GM10847 (cell line): ENCODE data around the gene SPECC1.

Source experiments
- POLR2A ChIP-seq: IDR thresholded peaks from 2 replicates; pipeline ENCODE4 v1.6.1; 2011; ENCODE audit not compliant: insufficient read length; ENCODE audit errors: extremely low read depth

The SPECC1 gene

DNA sequence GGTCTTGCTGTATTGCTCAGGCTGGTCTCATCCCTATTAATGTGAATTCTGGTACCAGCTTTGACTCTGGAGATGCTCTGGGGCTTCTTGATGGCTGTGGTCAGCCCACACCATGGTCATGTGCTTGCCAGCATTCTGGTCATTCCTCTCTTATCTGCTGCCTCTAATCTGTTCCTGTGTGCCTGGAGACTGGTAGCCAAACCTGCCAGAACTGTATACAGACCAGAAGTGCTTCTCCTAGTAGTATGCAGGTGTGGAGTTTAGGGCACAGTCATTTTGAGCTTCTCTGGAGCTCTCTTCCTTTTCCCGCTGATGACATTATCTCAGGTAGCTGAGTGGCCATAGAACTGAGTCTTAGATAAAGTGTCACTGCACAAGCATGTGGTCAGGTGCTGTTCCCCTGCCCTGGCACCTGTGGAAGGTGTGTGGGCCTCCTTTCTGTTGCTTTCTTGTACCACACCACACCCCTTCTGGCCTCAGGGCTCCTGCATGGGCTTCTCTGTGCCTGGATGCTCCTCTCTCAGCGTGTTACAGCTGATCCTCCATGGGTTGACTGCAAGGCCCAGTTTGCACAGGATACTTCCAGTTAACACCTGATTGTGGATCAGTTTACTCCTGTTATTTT is 162.7 kb downstream of the SPECC1 start:
- no peak for TF ChIP-seq POLR2A

DNA sequence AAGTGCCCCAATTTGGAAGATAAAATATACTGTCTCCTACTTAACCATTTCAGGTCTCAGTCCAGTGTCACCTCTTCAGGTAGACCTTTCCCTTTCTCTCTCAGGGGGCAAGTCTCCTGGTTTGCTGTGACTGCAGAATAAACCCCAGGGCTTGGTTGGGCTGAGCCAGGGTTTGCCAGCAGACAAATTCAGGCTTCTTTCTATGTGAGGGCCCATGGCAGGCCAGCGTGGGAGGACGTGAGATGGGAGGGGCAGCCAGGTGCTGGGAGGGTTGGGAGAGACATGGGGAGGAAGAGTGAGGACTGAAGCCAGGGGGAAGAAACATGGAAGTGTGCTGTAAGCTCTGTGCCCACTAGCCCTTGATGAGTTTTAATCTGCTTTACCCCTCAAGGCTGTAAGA is 163.2 kb downstream of the SPECC1 start:
- TF ChIP-seq POLR2A: no peak

DNA sequence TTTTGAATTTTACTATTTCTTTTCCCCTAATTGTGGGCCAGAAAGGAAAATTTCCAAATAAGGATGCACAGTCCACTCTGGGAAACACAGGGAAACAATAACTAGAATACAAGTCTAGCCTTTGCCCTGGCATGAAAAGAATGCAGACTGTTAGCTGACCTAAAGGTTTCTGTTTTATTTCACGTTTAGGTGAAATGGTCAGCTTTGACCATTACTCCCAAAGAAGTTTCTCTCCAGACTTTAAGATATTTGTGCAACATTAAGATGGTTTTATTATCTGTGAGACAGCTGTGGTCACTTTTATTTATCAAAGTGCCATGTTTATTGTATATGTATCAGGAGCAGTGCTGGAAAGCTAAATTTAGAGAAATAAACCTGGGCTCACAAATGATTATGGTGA is 163.9 kb downstream of the SPECC1 start:
- no peak for TF ChIP-seq POLR2A

DNA sequence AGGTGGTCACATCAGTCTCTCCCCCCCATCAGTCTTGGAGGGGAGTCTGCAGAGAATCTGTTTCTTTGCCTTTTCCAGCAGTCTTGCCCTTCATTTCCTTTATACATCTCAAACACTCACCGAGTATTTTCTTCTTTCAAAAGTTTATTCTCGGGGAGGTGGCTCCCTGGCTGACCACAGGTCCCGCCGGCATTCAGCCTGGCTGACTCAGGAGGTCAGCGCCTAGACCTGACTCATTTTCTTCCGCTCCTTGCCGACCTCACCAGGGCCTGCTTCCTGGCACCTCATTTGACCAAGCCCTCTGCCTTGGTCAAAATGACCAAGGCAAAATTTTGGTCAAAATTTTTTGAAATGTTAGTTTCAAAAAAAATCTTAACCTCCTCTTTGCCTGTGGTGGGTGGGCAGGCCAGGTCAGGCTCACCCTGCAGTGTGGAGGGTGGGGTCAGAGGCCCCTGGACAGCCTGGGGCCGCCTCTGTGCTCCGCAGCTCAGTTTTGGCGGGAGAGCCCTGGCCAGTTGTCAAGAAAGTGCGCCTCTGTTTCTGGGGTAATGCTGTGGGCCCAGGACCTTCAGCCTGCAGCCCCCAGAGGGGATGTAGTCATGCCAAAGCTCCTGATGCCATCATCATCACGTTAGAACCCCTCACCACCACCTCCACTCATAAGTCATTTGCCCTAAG is 165.6 kb downstream of the SPECC1 start:
- TF ChIP-seq POLR2A: no peak

DNA sequence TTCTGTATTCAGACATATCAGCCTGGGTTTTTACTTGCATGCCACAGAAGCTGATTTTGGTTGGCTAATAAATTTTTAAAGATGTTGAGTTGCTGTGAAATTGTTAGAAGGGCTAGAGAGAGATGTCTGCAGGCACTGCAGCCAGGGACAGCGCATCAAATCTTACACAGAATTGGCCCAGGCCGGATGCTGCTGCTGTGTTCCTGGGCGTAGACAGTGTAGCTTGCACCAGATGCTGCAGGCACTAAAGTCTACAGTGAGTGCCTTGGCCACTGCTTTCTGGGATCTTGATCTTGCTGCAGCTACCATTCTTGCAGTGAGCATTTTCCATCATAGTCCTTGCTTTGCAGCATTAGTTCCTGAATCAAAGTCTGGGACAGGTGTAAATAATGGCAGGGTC is 169.9 kb downstream of the SPECC1 start:
- TF ChIP-seq POLR2A: no peak

DNA sequence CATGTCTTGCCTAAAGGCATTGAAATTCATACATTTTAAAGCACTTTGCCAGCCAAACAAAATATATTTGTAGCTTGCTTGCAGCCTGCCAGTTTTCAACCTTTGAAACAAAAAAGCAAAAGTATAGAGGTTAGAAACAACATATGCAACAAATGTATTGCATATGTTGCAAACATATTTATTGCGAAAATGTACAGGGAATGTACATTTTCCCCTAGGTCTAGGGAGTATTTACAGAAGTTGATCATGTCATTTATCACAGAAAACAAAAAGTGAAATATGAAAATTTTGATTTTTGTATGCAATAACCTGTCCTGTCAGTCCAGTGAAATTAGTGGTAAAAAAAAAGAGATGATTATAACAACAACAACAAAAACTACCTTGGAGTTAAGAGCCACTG is 171.5 kb downstream of the SPECC1 start:
- TF ChIP-seq POLR2A: no peak

DNA sequence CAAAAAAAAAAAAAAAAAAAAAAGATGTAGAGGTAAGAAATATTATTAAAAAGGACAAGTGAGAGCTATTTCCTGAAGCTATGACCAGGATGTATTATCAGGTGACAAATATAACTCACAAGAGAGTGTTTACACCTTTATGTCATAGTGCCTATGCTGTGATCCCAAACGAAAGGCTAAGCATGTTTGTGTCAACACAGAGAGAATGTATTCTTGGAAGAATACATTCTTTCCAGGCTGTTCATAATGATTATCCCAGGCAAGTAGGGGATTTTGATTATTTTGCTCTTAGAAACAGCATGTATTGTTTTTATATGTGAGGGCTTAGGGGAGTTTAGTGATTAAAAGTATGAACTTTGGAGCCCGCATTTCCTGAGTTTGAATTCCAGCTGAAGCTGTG is 175.0 kb downstream of the SPECC1 start:
- TF ChIP-seq POLR2A: no peak

DNA sequence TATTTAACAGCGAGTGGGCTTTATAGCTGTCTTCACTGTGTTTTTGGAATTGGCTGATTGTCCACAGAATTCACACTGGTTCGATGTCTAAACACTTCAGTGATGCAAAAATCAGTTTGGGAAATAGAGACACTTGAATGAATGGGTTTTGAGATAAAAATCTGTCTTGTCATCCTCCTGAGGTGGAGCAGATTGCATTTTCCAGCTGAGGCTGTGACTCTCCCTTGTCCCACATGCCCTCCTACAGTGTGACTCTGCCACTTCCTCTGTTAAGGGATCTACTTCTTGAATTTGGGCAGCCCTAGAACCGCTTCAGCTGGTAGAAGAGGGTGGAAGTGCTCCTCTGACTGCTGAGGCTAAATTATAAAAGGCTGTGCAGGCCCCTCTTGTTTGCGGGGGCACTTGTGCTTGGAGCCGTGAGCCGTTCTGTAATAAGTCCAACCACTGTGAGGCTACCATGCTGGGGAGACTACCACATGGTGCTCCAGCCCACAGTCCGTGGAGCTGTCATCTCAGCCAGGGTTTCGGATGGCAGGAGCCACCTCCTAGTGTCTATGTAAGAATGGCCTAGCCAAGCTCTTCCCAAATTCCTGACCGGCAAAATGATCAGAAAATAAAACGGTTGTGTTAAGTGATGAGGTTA is 175.9 kb downstream of the SPECC1 start:
- TF ChIP-seq POLR2A: no peak

DNA sequence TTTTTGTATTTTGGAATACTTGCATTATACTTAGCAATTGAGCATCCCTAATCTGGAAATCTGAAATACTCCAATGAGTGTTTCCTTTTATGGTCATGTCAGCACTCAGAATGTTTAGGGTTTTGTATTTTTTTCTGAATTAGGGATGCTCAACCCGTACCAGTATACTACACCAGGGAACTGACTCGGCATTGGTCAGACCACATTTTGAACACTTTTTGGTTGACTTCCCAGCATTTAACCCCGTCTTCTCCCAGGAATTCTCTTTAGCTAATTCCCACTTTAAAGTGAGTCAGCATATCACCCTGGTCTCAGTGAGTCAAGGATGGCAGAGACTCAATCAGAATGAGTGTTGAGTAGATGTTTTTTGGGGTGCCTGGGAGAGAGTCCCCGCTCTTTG is 177.9 kb downstream of the SPECC1 start:
- no peak for TF ChIP-seq POLR2A

DNA sequence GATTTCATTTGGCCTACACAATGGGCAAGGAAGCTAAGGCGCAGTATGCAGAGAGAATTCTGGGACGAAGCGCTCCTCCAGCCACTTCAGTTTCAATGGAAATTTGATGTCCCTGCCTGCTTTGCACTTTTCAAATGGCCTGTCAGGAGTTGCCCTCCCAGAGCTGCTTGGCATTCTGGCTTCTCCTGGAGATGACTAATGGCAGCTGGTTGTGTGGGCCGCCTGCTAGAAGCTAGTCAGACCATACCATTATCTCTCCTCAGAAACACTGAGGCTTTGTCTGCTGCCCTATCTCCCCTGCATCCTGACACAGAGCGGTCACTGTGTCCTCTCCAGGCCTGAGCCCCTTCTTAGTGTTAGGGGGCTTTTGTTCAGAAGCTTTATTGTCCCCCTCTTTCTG is 180.1 kb downstream of the SPECC1 start:
- TF ChIP-seq POLR2A: no peak

DNA sequence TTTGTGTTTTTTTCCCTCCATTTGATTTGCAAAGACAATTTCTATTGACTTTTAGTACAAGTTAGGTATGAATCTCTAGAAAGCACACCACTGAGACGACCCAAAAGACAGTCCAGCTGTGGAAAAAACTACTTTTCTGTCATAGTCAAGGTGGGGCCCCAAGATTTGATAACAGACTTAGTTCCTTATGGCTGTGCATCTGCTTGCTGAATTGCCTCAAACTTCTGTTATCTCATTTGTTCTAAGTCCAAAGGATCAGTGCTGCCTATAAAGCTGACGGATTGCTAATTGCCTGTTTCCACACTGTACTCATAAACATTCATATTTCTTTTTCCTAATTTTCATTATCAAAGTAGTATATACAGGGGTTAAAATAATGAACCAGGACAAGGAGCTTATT is 180.8 kb downstream of the SPECC1 start:
- TF ChIP-seq POLR2A: no peak

DNA sequence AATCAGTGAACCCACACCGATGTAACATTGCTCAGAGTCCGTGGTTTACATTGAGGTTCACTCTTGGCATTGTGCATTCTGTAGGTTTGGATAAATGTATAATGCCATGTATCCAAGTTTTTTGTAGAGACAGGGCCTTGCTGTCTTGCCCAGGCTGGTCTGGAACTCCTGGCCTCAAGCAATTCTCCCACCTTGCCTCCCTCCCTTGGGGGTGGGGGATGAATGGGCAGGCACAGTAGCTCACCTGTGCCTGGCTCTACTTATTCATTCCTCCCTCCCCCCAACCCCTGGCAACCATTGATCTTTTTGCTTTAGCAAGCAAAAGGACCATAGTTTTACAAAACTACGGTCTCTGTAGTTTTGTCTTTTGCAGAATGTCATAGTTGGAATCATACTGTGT is 181.4 kb downstream of the SPECC1 start:
- TF ChIP-seq POLR2A: no peak

DNA sequence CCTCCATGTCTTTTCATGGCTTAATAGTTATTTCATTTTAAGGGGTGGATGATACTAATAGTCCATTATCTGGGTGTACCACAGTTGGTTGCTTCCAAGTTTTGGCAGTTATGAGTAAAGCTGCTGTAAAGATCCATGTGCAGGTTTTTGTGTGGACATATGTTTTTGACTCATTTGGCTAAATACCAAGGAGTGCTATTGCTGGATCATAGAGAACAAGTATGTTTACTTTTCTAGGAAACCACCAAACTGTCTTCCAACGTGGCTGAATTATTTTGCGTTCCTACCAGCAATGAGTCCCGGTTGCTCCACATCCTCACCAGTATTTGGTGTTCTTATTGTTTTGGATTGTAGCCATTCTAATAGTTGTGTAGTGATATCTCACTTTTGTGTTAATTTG is 181.9 kb downstream of the SPECC1 start:
- no peak for TF ChIP-seq POLR2A

DNA sequence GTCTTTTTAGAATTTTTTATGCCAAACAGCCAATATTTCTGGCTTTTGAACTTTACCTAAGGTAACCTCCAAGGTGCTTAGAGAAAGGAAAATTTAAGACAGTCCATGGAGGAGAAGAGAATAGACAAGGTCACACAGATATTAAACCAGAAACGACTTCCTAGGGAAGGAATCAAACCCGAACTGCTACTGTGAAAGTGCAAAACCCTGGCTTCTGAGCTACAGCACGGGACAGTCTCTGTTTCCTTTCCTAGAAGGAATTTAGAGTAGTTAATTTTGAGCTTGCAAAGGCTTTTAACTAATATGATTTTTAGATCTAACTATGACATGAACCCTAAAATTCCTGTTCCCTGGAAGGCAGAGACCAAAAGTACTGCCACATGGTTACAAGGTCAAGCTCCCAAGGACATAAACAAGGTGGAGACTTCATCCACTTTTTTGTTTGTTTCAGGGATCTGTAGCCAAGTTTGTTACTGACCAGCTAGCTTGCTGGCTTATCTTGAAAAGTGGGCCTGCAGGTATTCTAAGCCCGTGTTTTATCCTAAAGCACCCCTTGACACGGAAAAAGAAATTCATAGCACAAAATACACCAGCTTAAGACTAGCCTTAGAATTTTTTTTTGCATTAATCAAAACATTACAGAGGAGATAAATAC is 188.2 kb downstream of the SPECC1 start:
- no peak for TF ChIP-seq POLR2A

DNA sequence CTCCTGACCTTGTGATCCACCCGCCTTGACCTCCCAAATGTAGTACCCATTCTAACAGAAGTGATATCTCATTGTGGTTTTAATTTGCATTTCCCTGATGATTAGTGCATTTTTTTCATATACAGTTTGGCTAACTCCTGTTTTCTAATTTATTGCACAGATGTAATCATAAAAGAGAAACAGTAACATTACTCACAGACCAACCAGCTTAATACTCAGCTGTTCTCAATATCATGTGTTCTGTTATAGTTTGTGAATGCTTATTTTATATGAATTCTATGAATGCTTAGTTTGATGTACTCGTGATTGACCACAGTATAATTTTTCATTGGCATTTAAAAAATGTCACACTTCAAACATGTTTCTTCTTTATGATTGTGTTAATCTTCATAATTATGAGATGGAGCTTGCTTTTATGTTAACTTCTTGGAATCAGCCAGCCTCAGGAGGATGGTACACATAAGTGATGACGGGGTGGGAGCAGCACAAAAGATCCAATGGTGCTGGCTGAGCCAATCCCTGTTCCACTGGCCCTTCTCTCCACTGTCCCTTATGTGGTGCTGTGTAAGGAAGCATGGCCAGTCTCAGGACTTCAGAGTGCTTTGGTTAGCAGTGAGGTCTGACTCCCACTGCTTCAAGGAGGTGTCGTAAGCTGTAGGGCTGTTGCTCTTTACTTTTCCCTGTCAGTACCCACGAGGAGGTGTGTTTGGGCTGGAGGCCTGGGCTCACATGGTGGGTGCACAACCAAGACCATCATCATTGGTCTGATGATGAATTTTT is 191.0 kb downstream of the SPECC1 start:
- TF ChIP-seq POLR2A: no peak

DNA sequence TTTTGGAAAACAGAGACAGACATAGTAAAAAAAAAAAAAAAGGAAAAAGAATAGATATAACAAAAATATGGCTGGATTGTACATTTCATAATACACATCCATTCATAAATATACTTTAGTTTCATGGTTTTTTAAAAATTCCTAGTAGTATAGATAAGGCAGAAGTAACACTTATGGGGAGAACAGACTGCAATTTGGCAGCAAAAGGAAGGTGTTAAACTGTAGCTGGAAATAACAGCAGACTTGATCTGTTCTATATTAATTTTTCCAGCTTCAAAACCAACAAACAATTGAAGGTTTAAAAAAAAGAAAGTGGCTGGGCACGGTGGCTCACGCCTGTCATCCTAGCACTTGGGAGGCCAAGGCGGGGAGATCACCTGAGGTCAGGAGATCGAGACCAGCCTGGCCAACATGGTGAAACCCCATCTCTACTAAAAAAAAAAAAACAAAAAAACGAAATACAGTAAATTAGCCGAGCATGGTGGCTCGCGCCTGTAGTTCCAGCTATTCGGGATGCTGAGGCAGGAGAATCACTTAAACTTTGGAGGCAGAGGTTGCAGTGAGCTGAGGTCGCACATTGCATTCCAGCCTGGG is 191.8 kb downstream of the SPECC1 start:
- no peak for TF ChIP-seq POLR2A
